ENCODE measurements around the gene ETNK2. TPM values are rescaled to one million over a fixed set of nuclear protein-coding genes. Genes with fewer than 3 reads are reported as not detected.
A peak's percentile ranks its signal among the peaks of the same experiment; 100 is the strongest.

The ETNK2 gene
- total RNA-seq, 1 donor from 2014 or later = 15.6 TPM

DNA sequence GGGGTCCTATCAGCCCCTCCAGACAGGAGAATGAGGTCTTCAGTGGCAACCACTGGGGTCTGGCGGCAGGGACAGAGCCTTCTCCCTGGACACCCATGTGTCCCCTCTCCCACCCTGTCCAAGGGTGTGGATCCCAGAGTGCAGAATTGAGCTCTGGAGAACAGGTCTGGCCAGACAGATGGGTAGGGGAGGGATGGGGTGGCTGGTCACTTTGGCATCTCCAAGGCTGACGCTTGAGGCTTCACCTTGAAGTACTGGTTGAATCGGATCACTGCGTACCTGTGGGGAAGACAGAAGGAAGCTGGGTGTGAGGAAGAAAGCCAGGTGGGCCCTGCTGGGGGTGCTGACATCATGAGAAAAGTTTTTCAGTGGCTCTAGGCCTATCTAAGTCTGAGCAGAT lies 19.9 kb downstream of the ETNK2 start:
- TF ChIP-seq, protein P1, sequence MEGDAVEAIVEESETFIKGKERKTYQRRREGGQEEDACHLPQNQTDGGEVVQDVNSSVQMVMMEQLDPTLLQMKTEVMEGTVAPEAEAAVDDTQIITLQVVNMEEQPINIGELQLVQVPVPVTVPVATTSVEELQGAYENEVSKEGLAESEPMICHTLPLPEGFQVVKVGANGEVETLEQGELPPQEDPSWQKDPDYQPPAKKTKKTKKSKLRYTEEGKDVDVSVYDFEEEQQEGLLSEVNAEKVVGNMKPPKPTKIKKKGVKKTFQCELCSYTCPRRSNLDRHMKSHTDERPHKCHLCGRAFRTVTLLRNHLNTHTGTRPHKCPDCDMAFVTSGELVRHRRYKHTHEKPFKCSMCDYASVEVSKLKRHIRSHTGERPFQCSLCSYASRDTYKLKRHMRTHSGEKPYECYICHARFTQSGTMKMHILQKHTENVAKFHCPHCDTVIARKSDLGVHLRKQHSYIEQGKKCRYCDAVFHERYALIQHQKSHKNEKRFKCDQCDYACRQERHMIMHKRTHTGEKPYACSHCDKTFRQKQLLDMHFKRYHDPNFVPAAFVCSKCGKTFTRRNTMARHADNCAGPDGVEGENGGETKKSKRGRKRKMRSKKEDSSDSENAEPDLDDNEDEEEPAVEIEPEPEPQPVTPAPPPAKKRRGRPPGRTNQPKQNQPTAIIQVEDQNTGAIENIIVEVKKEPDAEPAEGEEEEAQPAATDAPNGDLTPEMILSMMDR (conservative IDR thresholded peaks at IDR 0.05; ENCODE audit: low read depth, low read length) = no peak
- no peak for DNase-seq (ENCODE audit: low read depth)
- no peak overlapping the region for H3K4me3 ChIP-seq (ENCODE audit: low read depth, low read length)

- no peak overlapping the region for H3K4me3 ChIP-seq (ENCODE audit: low read depth, low read length)
- DNase-seq (ENCODE audit: low read depth) = no peak
- TF ChIP-seq, protein P1 (conservative IDR thresholded peaks at IDR 0.05; ENCODE audit: low read depth, low read length) = peak; percentile 32
These were observed 20.6 kb downstream of the ETNK2 start for GRCh38 chr1:204130981-204131892.

DNA sequence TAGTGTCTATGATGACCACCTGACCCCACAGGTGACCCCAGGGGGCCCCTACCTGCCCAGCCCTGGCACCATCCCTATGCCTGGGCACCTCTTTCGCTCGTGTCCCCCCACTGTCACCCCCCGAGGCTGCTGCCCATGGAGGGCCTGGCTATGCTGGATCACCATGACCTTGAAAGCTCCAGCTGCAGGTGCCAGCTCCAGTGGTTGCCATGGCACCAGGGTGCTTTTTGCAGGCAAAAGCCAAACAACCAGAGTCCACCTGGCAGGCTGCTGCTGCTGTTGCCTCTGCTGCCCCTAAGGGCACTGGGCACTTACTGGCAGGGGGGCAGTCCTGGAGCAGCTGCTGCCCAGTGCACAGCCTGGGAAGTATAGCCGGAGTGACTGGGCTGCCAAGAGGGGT lies 21.7 kb downstream of the ETNK2 start:
- DNase-seq (ENCODE audit: low read depth) = no peak
- H3K4me3 ChIP-seq (ENCODE audit: low read depth, low read length) = no peak overlapping the region
- TF ChIP-seq, protein P1 (conservative IDR thresholded peaks at IDR 0.05; ENCODE audit: low read depth, low read length) = no peak

DNA sequence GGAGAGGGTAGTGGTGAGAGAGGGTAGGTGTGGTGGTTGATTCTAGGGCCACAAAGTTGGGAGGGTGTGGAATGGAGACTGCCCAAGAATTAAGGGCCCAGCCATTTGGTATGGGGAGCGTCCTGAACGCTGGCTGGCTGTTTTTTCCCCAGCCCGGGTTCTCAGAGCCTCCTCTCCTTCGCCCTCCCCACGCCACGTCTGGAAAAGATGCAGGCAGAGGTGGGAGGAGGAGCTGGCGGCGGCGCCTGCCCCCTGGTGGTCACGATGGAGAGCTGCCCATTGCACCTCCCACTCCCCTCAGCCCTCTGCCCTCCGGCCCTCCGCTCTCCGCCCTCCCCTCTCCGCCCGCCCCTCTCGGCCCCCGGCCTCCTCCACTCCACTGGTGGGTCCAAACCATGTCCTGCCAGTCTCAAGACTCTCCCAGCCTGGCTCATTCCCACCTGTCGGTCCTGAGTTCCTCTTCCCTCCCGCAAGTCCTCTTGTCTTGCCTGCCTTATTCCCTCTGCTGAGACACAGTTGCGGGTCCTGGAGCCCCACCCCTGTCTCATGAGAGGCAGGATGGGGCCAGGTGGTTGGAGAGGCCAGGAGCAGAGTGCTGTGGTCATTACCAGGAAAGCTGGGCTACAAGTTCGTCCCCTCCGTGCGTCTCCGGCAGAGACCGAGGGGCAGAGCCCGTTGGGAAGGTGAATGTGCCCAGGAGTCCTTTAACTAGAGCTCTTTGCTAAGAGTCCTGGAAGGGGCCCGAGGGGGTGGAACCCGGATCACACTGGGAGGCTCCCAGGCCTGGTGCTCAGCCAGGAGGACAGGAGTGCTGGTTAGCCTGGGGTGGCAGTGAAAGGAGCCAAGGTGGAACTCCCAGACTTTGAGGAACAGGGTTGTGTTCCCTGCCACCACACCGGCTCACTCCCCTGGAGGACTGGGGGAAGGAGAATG lies 22.6 kb downstream of the ETNK2 start:
- DNase-seq (ENCODE audit: low read depth) = no peak
- peak overlapping the region; percentile 51 for H3K4me3 ChIP-seq (ENCODE audit: low read depth, low read length)
- TF ChIP-seq, protein P1 (conservative IDR thresholded peaks at IDR 0.05; ENCODE audit: low read depth, low read length) = peak; percentile 79

- DNase-seq (ENCODE audit: low read depth) = no peak
- H3K4me3 ChIP-seq (ENCODE audit: low read depth, low read length) = no peak overlapping the region
- TF ChIP-seq, protein P1 (conservative IDR thresholded peaks at IDR 0.05; ENCODE audit: low read depth, low read length) = no peak
These were observed 23.3 kb downstream of the ETNK2 start for GRCh38 chr1:204128464-204128963.

- TF ChIP-seq, protein P1 (conservative IDR thresholded peaks at IDR 0.05; ENCODE audit: low read depth, low read length) = peak; percentile 98
- H3K4me3 ChIP-seq (ENCODE audit: low read depth, low read length) = no peak overlapping the region
- DNase-seq (ENCODE audit: low read depth) = no peak
These were observed 24.1 kb downstream of the ETNK2 start for GRCh38 chr1:204127597-204128242.
